IMR-90 (cell line): ENCODE data around the gene ERN1. TPM values are rescaled to one million over a fixed set of nuclear protein-coding genes. Genes with fewer than 3 reads are reported as not detected.

ENCODE experiments used
- ATAC-seq: fragments of 200-7000 bp; cut with Tn5 transposase; 2 replicates; pipeline ENCODE4 v1.9.1; 2020; ENCODE audit warnings: low read depth, mild to moderate bottlenecking, moderate library complexity
- BruUV-seq: library from RNA; stranded (reverse); fragments of 400-500 nt; replicated peaks from 2 replicates; lab custom pipeline; 2021; lab: Mats Ljungman, UMichigan
- CTCF ChIA-PET: fragments of 300-600 bp; formaldehyde crosslinking; extraction: SDS; loops from one replicate; lab custom pipeline; 2021; ENCODE audit warnings: antibody characterized with exemption; lab: Yijun Ruan, JAX
- POLR2A ChIA-PET: fragments of 300-600 bp; sonication (Branson Sonifier 250); formaldehyde crosslinking; loops from one replicate; lab custom pipeline; 2022; ENCODE audit warnings: antibody characterized with exemption; ENCODE audit not compliant: unreplicated experiment; lab: Charles Lee
- DNase-seq: peaks from one replicate; pipeline ENCODE4 v3.0.0; 2013
- H2AFZ ChIP-seq: replicated peaks from 2 replicates; pipeline ENCODE3; 2013; ENCODE audit warnings: low read length, mild to moderate bottlenecking; ENCODE audit not compliant: poor library complexity
- H2AK5ac ChIP-seq: 2 replicates; pipeline ENCODE4 v1.6.1; 2013; ENCODE audit warnings: low read depth, low read length, inconsistent platforms
- H2AK9ac ChIP-seq: replicated peaks from 2 replicates; pipeline ENCODE3; 2013; ENCODE audit warnings: mild to moderate bottlenecking, low read depth, low read length, moderate library complexity; ENCODE audit not compliant: poor library complexity
- H2BK120ac ChIP-seq: 2 replicates; pipeline ENCODE4 v1.6.1; 2013; ENCODE audit warnings: low read depth, low read length, inconsistent platforms
- H2BK15ac ChIP-seq: 3 replicates; pipeline ENCODE4 v1.6.1; 2013; ENCODE audit warnings: low read depth, low read length, inconsistent platforms
- H2BK20ac ChIP-seq: 2 replicates; pipeline ENCODE4 v1.6.1; 2013; ENCODE audit warnings: low read depth, mild to moderate bottlenecking, inconsistent platforms, low read length, moderate library complexity
- H2BK5ac ChIP-seq: 2 replicates; pipeline ENCODE4 v1.6.1; 2013; ENCODE audit warnings: mild to moderate bottlenecking, low read depth, low read length, inconsistent platforms; ENCODE audit not compliant: poor library complexity, severe bottlenecking
- H3K14ac ChIP-seq: replicated peaks from 2 replicates; pipeline ENCODE4 v1.6.1; 2013; ENCODE audit warnings: low read depth, low read length, inconsistent platforms
- H3K18ac ChIP-seq: 2 replicates; pipeline ENCODE4 v1.6.1; 2013; ENCODE audit warnings: low read depth, low read length, control low read depth
- H3K23ac ChIP-seq: 2 replicates; pipeline ENCODE4 v1.6.1; 2013; ENCODE audit warnings: low read depth, low read length, inconsistent platforms
- H3K27ac ChIP-seq: 2 replicates; pipeline ENCODE4 v1.5.1; 2013; ENCODE audit warnings: mild to moderate bottlenecking, control low read depth, low read length; ENCODE audit not compliant: insufficient read depth
- H3K27me3 ChIP-seq: 2 replicates; pipeline ENCODE4 v1.6.1; 2013; ENCODE audit warnings: low read length; ENCODE audit not compliant: control insufficient read depth, insufficient read depth
- H3K36me3 ChIP-seq: 2 replicates; pipeline ENCODE4 v1.6.1; 2013; ENCODE audit warnings: low read length, mixed read lengths; ENCODE audit not compliant: control insufficient read depth, insufficient read depth
- H3K4ac ChIP-seq: 2 replicates; pipeline ENCODE4 v1.6.1; 2013; ENCODE audit warnings: low read depth, low read length, inconsistent platforms
- H3K4me1 ChIP-seq: 2 replicates; pipeline ENCODE4 v1.6.1; 2013; ENCODE audit warnings: low read length, mixed read lengths; ENCODE audit not compliant: control insufficient read depth, insufficient read depth
- H3K4me2 ChIP-seq: 2 replicates; pipeline ENCODE4 v1.6.1; 2013; ENCODE audit warnings: low read depth, mild to moderate bottlenecking, control low read depth, low read length, moderate library complexity
- H3K4me3 ChIP-seq: 2 replicates; pipeline ENCODE4 v1.5.1; 2013; ENCODE audit warnings: low read depth, mild to moderate bottlenecking, control low read depth, low read length, moderate library complexity; ENCODE audit not compliant: insufficient read depth
- H3K56ac ChIP-seq: 2 replicates; pipeline ENCODE4 v1.6.1; 2013; ENCODE audit warnings: low read length, inconsistent platforms; ENCODE audit not compliant: insufficient read depth; ENCODE audit errors: extremely low read depth
- H3K79me1 ChIP-seq, 2 experiments: 2 replicates each; pipeline ENCODE4 v1.6.1; 2013; ENCODE audit warnings: low read length in 2 of 2, inconsistent platforms in 1 of 2, low read depth in 1 of 2
- H3K9ac ChIP-seq: 2 replicates; pipeline ENCODE4 v1.6.1; 2013; ENCODE audit warnings: low read depth, low read length, control low read depth
- H3K9me1 ChIP-seq: 2 replicates; pipeline ENCODE4 v1.6.1; 2013; ENCODE audit warnings: low read length, inconsistent platforms; ENCODE audit not compliant: insufficient read depth
- H3K9me3 ChIP-seq: 2 replicates; pipeline ENCODE4 v1.6.1; 2013; ENCODE audit warnings: low read length; ENCODE audit not compliant: control insufficient read depth, insufficient read depth
- H4K20me1 ChIP-seq: 2 replicates; pipeline ENCODE4 v1.6.1; 2013; ENCODE audit warnings: low read length, inconsistent platforms; ENCODE audit not compliant: insufficient read depth
- H4K5ac ChIP-seq: 2 replicates; pipeline ENCODE4 v1.6.1; 2013; ENCODE audit warnings: mild to moderate bottlenecking, low read depth, low read length, control low read depth
- H4K8ac ChIP-seq, 2 experiments: 2 replicates each; pipeline ENCODE4 v1.6.1; 2013; ENCODE audit warnings: low read depth in 2 of 2, low read length in 2 of 2, control low read depth in 1 of 2, inconsistent platforms in 1 of 2
- H4K91ac ChIP-seq: 2 replicates; pipeline ENCODE4 v1.6.1; 2013; ENCODE audit warnings: low read depth, low read length, inconsistent platforms; ENCODE audit not compliant: insufficient read depth
- BHLHE40 ChIP-seq: fragments of 150-350 bp; IDR thresholded peaks from 2 replicates; pipeline ENCODE4 v1.6.1; 2016; ENCODE audit warnings: mild to moderate bottlenecking, low read depth, low read length
- CEBPB ChIP-seq: IDR thresholded peaks from 2 replicates; pipeline ENCODE4 v1.6.1; 2012; ENCODE audit warnings: low read depth, low read length, improper control_type of control experiment
- CHD1 ChIP-seq: IDR thresholded peaks from 2 replicates; pipeline ENCODE4 v1.6.1; 2012; ENCODE audit warnings: low read depth, low read length, improper control_type of control experiment
- CTCF ChIP-seq: conservative IDR thresholded peaks from 2 replicates; pipeline ENCODE4 v1.5.1; 2012; ENCODE audit warnings: mild to moderate bottlenecking, low read depth, low read length, improper control_type of control experiment
- ELK1 ChIP-seq: fragments of 150-350 bp; IDR thresholded peaks from 2 replicates; pipeline ENCODE4 v1.6.1; 2016; ENCODE audit warnings: low read depth, mild to moderate bottlenecking, low read length, moderate library complexity, borderline replicate concordance
- MAFK ChIP-seq: IDR thresholded peaks from 2 replicates; pipeline ENCODE4 v1.6.1; 2012; ENCODE audit warnings: low read depth, low read length, improper control_type of control experiment
- MAZ ChIP-seq: IDR thresholded peaks from 2 replicates; pipeline ENCODE4 v1.6.1; 2012; ENCODE audit warnings: low read depth, mild to moderate bottlenecking, low read length, improper control_type of control experiment, moderate library complexity, borderline replicate concordance
- MXI1 ChIP-seq: IDR thresholded peaks from 2 replicates; pipeline ENCODE4 v1.6.1; 2012; ENCODE audit warnings: low read depth, mild to moderate bottlenecking, low read length, moderate library complexity, borderline replicate concordance
- NFE2L2 ChIP-seq: fragments of 150-350 bp; IDR thresholded peaks from 2 replicates; pipeline ENCODE4 v1.6.1; 2016; ENCODE audit warnings: low read depth, mild to moderate bottlenecking, low read length
- POLR2A ChIP-seq: IDR thresholded peaks from 2 replicates; pipeline ENCODE4 v1.6.1; 2012; ENCODE audit warnings: mild to moderate bottlenecking, low read depth, low read length
- RAD21 ChIP-seq: IDR thresholded peaks from 2 replicates; pipeline ENCODE4 v1.6.1; 2012; ENCODE audit warnings: low read length, improper control_type of control experiment
- RCOR1 ChIP-seq: IDR thresholded peaks from 2 replicates; pipeline ENCODE4 v1.6.1; 2012; ENCODE audit warnings: mild to moderate bottlenecking, low read length, improper control_type of control experiment; ENCODE audit not compliant: insufficient replicate concordance
- RFX5 ChIP-seq: IDR thresholded peaks from 2 replicates; pipeline ENCODE4 v1.8.0; 2012; ENCODE audit warnings: low read depth, mild to moderate bottlenecking, low read length, moderate library complexity
- SMC3 ChIP-seq: fragments of 150-350 bp; IDR thresholded peaks from 2 replicates; pipeline ENCODE4 v1.6.1; 2016; ENCODE audit warnings: low read depth, mild to moderate bottlenecking, antibody characterized with exemption, low read length, moderate library complexity
- USF2 ChIP-seq: fragments of 150-350 bp; IDR thresholded peaks from 2 replicates; pipeline ENCODE4 v1.6.1; 2017; ENCODE audit warnings: mild to moderate bottlenecking, antibody characterized with exemption, low read length, low read depth
- WGBS, 2 experiments: methylation state at CpG; one replicate each; pipeline versions ENCODE4 v1.1.5 to v1.1.7; 2013; ENCODE audit warnings: missing lambda C conversion rate in 2 of 2; ENCODE audit not compliant: insufficient read length in 1 of 2; ENCODE audit errors: extremely low coverage in 2 of 2; 5-methylcytosine and 5-hydroxymethylcytosine counted together
- dilution Hi-C: fragments of 300-500 bp; cut with HindIII; formaldehyde crosslinking; loops from one replicate; pipeline ENCODE4 v1.14.3; 2018; ENCODE audit warnings: low sequenced_read_pairs; ENCODE audit not compliant: unreplicated experiment
- in situ Hi-C: fragments of 300-500 bp; cut with MboI; formaldehyde crosslinking; loops from 3 replicates; pipeline ENCODE4 v1.14.3; 2019; ENCODE audit warnings: low sequenced_read_pairs, inconsistent platforms, mixed read lengths
- intact Hi-C: fragments of 100-400 bp; cut with micrococcal nuclease; formaldehyde crosslinking; loops from 2 replicates; pipeline ENCODE4 v1.10.0; 2022
- polyA plus RNA-seq, 3 experiments: library from polyadenylated mRNA; depleted of rRNA; stranded (reverse); fragments of >200 nt; gene quantifications; 2 replicates each; pipeline ENCODE4 v1.2.3, GENCODE V29; 2012; ENCODE audit warnings: low replicate concordance in 1 of 3
- total RNA-seq: library from RNA; depleted of rRNA; stranded (reverse); fragments of >200 nt; gene quantifications from 2 replicates; pipeline ENCODE4 v1.2.3, GENCODE V29; 2012

The ERN1 gene
- total and polyA plus RNA-seq, 2 of the 4 experiments (the other 2 are of a cell fraction): 2.7 to 4.1 TPM

- intact Hi-C loops: loop anchor here (5.0 kb wide), 1 partner anchor 42 kb away; no protein-coding TSS in a partner anchor
- CTCF ChIA-PET: no interaction called here
- TF ChIP-seq BHLHE40 (no peak), ELK1 (no peak), USF2 (no peak), CTCF (no peak), RAD21 (no peak), MXI1 (no peak), POLR2A (no peak), CHD1 (no peak), CEBPB (no peak), RFX5 (no peak), RCOR1 (no peak), NFE2L2 (no peak), SMC3 (no peak), MAZ (no peak), MAFK (no peak)
These were observed 44.8 kb downstream of the ERN1 start for GRCh38 chr17:64084940-64085649.

More at GRCh38 chr17:64084940-64085649, 44.8 kb downstream of the ERN1 start:
- Histone ChIP-seq H2BK120ac (no peak overlapping the region), H4K8ac (no peak overlapping the region), H4K5ac (no peak overlapping the region), H2BK5ac (no peak overlapping the region), H2AK9ac (no peak overlapping the region), H2AFZ (no peak overlapping the region), H3K23ac (no peak overlapping the region), H3K27ac (no peak overlapping the region), H3K36me3 (no peaks in the 10 kb centered on the region; the same call in 1 of the 2 replicates), H2AK5ac (no peak overlapping the region; the same call in 1 of the 2 replicates), H3K79me1 (peaks cover 15 to 32% of the 10 kb centered on the region in 2 experiments), H4K91ac (no peak overlapping the region), H3K56ac (no peak overlapping the region), H3K9me1 (peaks cover 21% of the 10 kb centered on the region; the same call in 1 of the 2 replicates), H3K4ac (no peak overlapping the region), H3K18ac (0 out of 2 replicates have a peak overlapping the region, but pooled peaks have one; percentile 15), H3K27me3 (no peaks in the 10 kb centered on the region), H3K4me2 (peak overlapping the region; percentile 38; the same call in 1 of the 2 replicates), H3K9me3 (no peaks in the 10 kb centered on the region), H3K4me1 (peaks cover 18% of the 10 kb centered on the region), H3K9ac (no peak overlapping the region), H2BK20ac (no peak overlapping the region), H3K14ac (peak overlapping the region; percentile 36), H3K4me3 (no peak overlapping the region), H2BK15ac (no peak overlapping the region), H4K20me1 (no peaks in the 10 kb centered on the region)
- BruUV-seq: no TSS peak
- WGBS, 2 experiments: 43% methylated on average over 2 of the region's 8 CpGs; no CpG with 5 or more reads in 1 of the 2 experiments
- dilution Hi-C loops: no loop called here
- POLR2A ChIA-PET: no interaction called here
- DNase-seq: no peak
- peak; percentile 48 for ATAC-seq
- in situ Hi-C loops: no loop called here
